SK-N-SH (cell line): ENCODE results near the gene ZNF214. TPM values are rescaled to one million over a fixed set of nuclear protein-coding genes. Genes with fewer than 3 reads are reported as not detected.

Experiments
- CTCF ChIA-PET: fragments of 300-600, 350-600 bp; formaldehyde crosslinking; extraction: SDS; loops from one replicate; lab custom pipeline; 2021; lab: Yijun Ruan, JAX
- POLR2A ChIA-PET: fragments of 350-600 bp; sonication (Branson Sonifier 250); formaldehyde crosslinking; extraction: SDS; loops from one replicate; lab custom pipeline; 2020; ENCODE audit warnings: antibody characterized with exemption, inconsistent platforms; lab: Yijun Ruan, JAX
- DNase-seq: peaks from one replicate; pipeline ENCODE4 v3.0.0; 2012
- H2AFZ ChIP-seq: fragments of 200-600 bp; sonication (generic); 2 replicates; pipeline ENCODE4 v1.8.1; 2016; ENCODE audit warnings: antibody characterized with exemption, mild to moderate bottlenecking, low read depth
- H3F3A ChIP-seq: fragments of 200-600 bp; sonication (generic); replicated peaks from 2 replicates; pipeline ENCODE3; 2016; ENCODE audit warnings: antibody characterized with exemption, mild to moderate bottlenecking; ENCODE audit not compliant: insufficient read depth
- H3K27ac ChIP-seq, 2 experiments: fragments of 200-500 bp in 1 of 2; fragments of 200-600 bp in 1 of 2; sonication (Bioruptor generic) in 1 of 2; sonication (generic), shearing (Covaris generic) in 1 of 2; 2 replicates each; pipeline versions ENCODE4 v1.5.1 to v1.6.1; 2014 to 2016; ENCODE audit warnings: low read depth in 2 of 2, inconsistent platforms in 1 of 2, low read length in 1 of 2, mild to moderate bottlenecking in 1 of 2, mixed read lengths in 1 of 2
- H3K27me3 ChIP-seq: fragments of 200-600 bp; sonication (generic), shearing (Covaris generic); 2 replicates; pipeline ENCODE4 v1.6.1; 2016; ENCODE audit warnings: mixed run types; ENCODE audit not compliant: insufficient read depth
- H3K36me3 ChIP-seq, 2 experiments: fragments of 200-500 bp in 1 of 2; fragments of 200-600 bp in 1 of 2; sonication (Bioruptor generic) in 1 of 2; sonication (generic) in 1 of 2; replicated peaks in 1 of 2; 2 replicates each; pipeline versions ENCODE3 to v1.5.1; 2014 to 2016; ENCODE audit warnings: low read length in 1 of 2, mild to moderate bottlenecking in 1 of 2; ENCODE audit not compliant: insufficient read depth in 2 of 2, control insufficient read depth in 1 of 2
- H3K4me1 ChIP-seq, 2 experiments: fragments of 200-500 bp in 1 of 2; fragments of 200-600 bp in 1 of 2; sonication (Bioruptor generic) in 1 of 2; sonication (generic), shearing (Covaris generic) in 1 of 2; 2 replicates each; pipeline versions ENCODE4 v1.5.1 to v1.6.1; 2014 to 2016; ENCODE audit warnings: low read depth in 1 of 2, low read length in 1 of 2, mixed run types in 1 of 2; ENCODE audit not compliant: insufficient read depth in 2 of 2, control insufficient read depth in 1 of 2
- H3K4me2 ChIP-seq: fragments of 200-600 bp; sonication (generic), shearing (Covaris generic); 2 replicates; pipeline ENCODE4 v1.6.1; 2017; ENCODE audit warnings: mixed run types
- H3K4me3 ChIP-seq, 2 experiments: fragments of 200-500 bp in 1 of 2; fragments of 200-600 bp in 1 of 2; sonication (Bioruptor generic) in 1 of 2; sonication (generic), shearing (Covaris generic) in 1 of 2; 2 replicates each; pipeline versions ENCODE4 v1.5.1 to v1.8.1; 2014 to 2016; ENCODE audit warnings: low read depth in 2 of 2, inconsistent platforms in 1 of 2, low read length in 1 of 2, mild to moderate bottlenecking in 1 of 2, mixed read lengths in 1 of 2, moderate library complexity in 1 of 2
- H3K79me2 ChIP-seq: fragments of 200-600 bp; sonication (generic); 2 replicates; pipeline ENCODE4 v1.8.1; 2017; ENCODE audit warnings: mild to moderate bottlenecking; ENCODE audit not compliant: insufficient read depth
- H3K9ac ChIP-seq: fragments of 200-600 bp; sonication (generic); 2 replicates; pipeline ENCODE4 v1.6.1; 2017; ENCODE audit warnings: mixed run types
- H3K9me2 ChIP-seq: fragments of 200-600 bp; sonication (generic); 2 replicates; pipeline ENCODE4 v1.6.1; 2017; ENCODE audit warnings: mixed run types
- H3K9me3 ChIP-seq: fragments of 200-600 bp; sonication (generic); 2 replicates; pipeline ENCODE4 v1.6.1; 2017; ENCODE audit warnings: mixed run types, mild to moderate bottlenecking, moderate library complexity
- H4K20me1 ChIP-seq: fragments of 200-600 bp; sonication (generic); 2 replicates; pipeline ENCODE4 v1.6.1; 2017; ENCODE audit warnings: mild to moderate bottlenecking, mixed run types; ENCODE audit not compliant: insufficient read depth
- CTCF ChIP-seq: fragments of 200-600 bp; sonication (generic); IDR thresholded peaks from 2 replicates; pipeline ENCODE4 v1.6.1; 2017; ENCODE audit warnings: antibody characterized with exemption, mild to moderate bottlenecking, moderate library complexity
- ELF1 ChIP-seq: IDR thresholded peaks from 2 replicates; pipeline ENCODE4 v1.4.0; 2012
- FOSL2 ChIP-seq: IDR thresholded peaks from 2 replicates; pipeline ENCODE4 v1.4.0; 2012; ENCODE audit warnings: low read depth, mild to moderate bottlenecking, moderate library complexity, borderline replicate concordance
- FOXM1 ChIP-seq: IDR thresholded peaks from 2 replicates; pipeline ENCODE4 v1.4.0; 2012; ENCODE audit warnings: low read depth, mild to moderate bottlenecking
- GABPA ChIP-seq: IDR thresholded peaks from 2 replicates; pipeline ENCODE4 v1.4.0; 2012; ENCODE audit warnings: low read depth, mild to moderate bottlenecking
- GATA2 ChIP-seq: sonication (generic); formaldehyde crosslinking; IDR thresholded peaks from 2 replicates; pipeline ENCODE4 v1.5.0; 2020; ENCODE audit warnings: mild to moderate bottlenecking, missing genetic modification reagents
- IRF3 ChIP-seq: fragments of 150-350 bp; IDR thresholded peaks from 2 replicates; pipeline ENCODE4 v1.6.1; 2016; ENCODE audit warnings: mild to moderate bottlenecking, low read depth, low read length
- JUND ChIP-seq: IDR thresholded peaks from 2 replicates; pipeline ENCODE4 v1.4.0; 2012
- MAX ChIP-seq: IDR thresholded peaks from 2 replicates; pipeline ENCODE4 v1.4.0; 2012; ENCODE audit warnings: low read depth
- MEF2A ChIP-seq: IDR thresholded peaks from 2 replicates; pipeline ENCODE4 v1.4.0; 2012; ENCODE audit warnings: low read depth, borderline replicate concordance
- NFIC ChIP-seq: IDR thresholded peaks from 2 replicates; pipeline ENCODE4 v1.4.0; 2012; ENCODE audit warnings: borderline replicate concordance
- NRF1 ChIP-seq: IDR thresholded peaks from 2 replicates; pipeline ENCODE4 v1.6.1; 2012; ENCODE audit warnings: low read depth, mild to moderate bottlenecking, low read length
- PBX3 ChIP-seq: IDR thresholded peaks from 2 replicates; pipeline ENCODE4; 2012
- POLR2AphosphoS5 ChIP-seq: IDR thresholded peaks from 2 replicates; pipeline ENCODE4 v1.6.1; 2012; ENCODE audit warnings: low read depth, low read length
- RAD21 ChIP-seq: IDR thresholded peaks from 2 replicates; pipeline ENCODE4 v1.6.1; 2012; ENCODE audit warnings: mild to moderate bottlenecking, low read length
- REST ChIP-seq: IDR thresholded peaks from 2 replicates; pipeline ENCODE4 v1.6.1; 2012; ENCODE audit warnings: mild to moderate bottlenecking, low read depth, low read length, moderate library complexity
- RFX5 ChIP-seq: IDR thresholded peaks from 2 replicates; pipeline ENCODE4 v1.6.1; 2012; ENCODE audit warnings: mild to moderate bottlenecking, improper control_type of control experiment, low read length
- SIN3A ChIP-seq: IDR thresholded peaks from 2 replicates; pipeline ENCODE4 v1.6.1; 2012; ENCODE audit warnings: low read depth, mild to moderate bottlenecking, low read length, moderate library complexity, borderline replicate concordance
- TAF1 ChIP-seq: IDR thresholded peaks from 2 replicates; pipeline ENCODE4 v1.6.1; 2012; ENCODE audit warnings: low read depth, mild to moderate bottlenecking, low read length, moderate library complexity, borderline replicate concordance
- USF2 ChIP-seq: fragments of 150-350 bp; IDR thresholded peaks from 2 replicates; pipeline ENCODE4 v1.6.1; 2017; ENCODE audit warnings: antibody characterized with exemption, low read length, low read depth, borderline replicate concordance
- YY1 ChIP-seq: IDR thresholded peaks from 2 replicates; pipeline ENCODE4 v1.4.0; 2012; ENCODE audit warnings: low read depth, mild to moderate bottlenecking
- WGBS: methylation state at CpG from one replicate; pipeline ENCODE4 v1.1.6; 2017; ENCODE audit warnings: low lambda C conversion rate; 5-methylcytosine and 5-hydroxymethylcytosine counted together
- polyA plus RNA-seq, 3 experiments: library from polyadenylated mRNA; depleted of rRNA; stranded (reverse); fragments of >200 nt; gene quantifications; 2 replicates each; pipeline ENCODE4 v1.2.3, GENCODE V29; 2012

Gene ZNF214
- polyA plus RNA-seq, 1 of the 3 experiments (the other 2 are of a cell fraction): 1.4 TPM

GRCh38 chr11:7014118-7014517, 6.0 kb downstream of the ZNF214 start:
- CTCF ChIA-PET: interaction anchor here (1.1 kb wide), 1 partner anchor 202 kb away, joined by 4 read pairs; no protein-coding TSS in a partner anchor
- H3K27ac ChIP-seq: no peak overlapping the region
- no peaks in the 10 kb centered on the region for H3K36me3 ChIP-seq
- no peaks in the 10 kb centered on the region for H4K20me1 ChIP-seq
- no peak overlapping the region for H2AFZ ChIP-seq
- H3K4me3 ChIP-seq: no peak overlapping the region
- no peak for DNase-seq
- TF ChIP-seq TAF1: no peak
- TF ChIP-seq RAD21: no peak
- TF ChIP-seq USF2: no peak
- TF ChIP-seq JUND: no peak
- TF ChIP-seq PBX3: no peak
- TF ChIP-seq RFX5: no peak
- TF ChIP-seq ELF1: no peak
- TF ChIP-seq POLR2AphosphoS5: no peak
- TF ChIP-seq, all 33 proteins: peak for 0
- Histone ChIP-seq H3K27me3 (no peaks in the 10 kb centered on the region), H3K4me2 (no peak overlapping the region), H3K4me1 (peaks cover 0 to 4% of the 10 kb centered on the region in 2 experiments; a peak in 2 of 4 replicates), H3K9ac (no peak overlapping the region), H3F3A (peaks cover 4% of the 10 kb centered on the region), H3K79me2 (no peaks in the 10 kb centered on the region), H3K9me3 (no peaks in the 10 kb centered on the region), H3K9me2 (no peaks in the 10 kb centered on the region)
- POLR2A ChIA-PET: no interaction called here
- WGBS: 83% methylated on average over 1 of the region's 1 CpG

GRCh38 chr11:7004482-7004881, 15.7 kb downstream of the ZNF214 start:
- no peak for DNase-seq
- Histone ChIP-seq H3K27ac (no peak overlapping the region), H3K9ac (no peak overlapping the region), H3K27me3 (no peaks in the 10 kb centered on the region), H3K79me2 (no peaks in the 10 kb centered on the region), H2AFZ (no peak overlapping the region), H3K36me3 (peaks cover 8 to 11% of the 10 kb centered on the region in 2 experiments), H3F3A (no peaks in the 10 kb centered on the region), H3K9me3 (no peaks in the 10 kb centered on the region), H4K20me1 (no peaks in the 10 kb centered on the region), H3K4me2 (peak overlapping the region; percentile 48; the same call in 1 of the 2 replicates), H3K4me3 (no peak overlapping the region), H3K9me2 (no peaks in the 10 kb centered on the region), H3K4me1 (no peaks in the 10 kb centered on the region)
- CTCF ChIA-PET: no interaction called here
- 39% methylated on average over 3 of the region's 3 CpGs for WGBS
- POLR2A ChIA-PET: no interaction called here
- TF ChIP-seq YY1 (no peak), GABPA (no peak), FOSL2 (no peak), IRF3 (no peak), GATA2 (no peak), CTCF (no peak), REST (no peak), ELF1 (no peak), SIN3A (no peak), NFIC (no peak), JUND (no peak), MEF2A (no peak), MAX (no peak), NRF1 (no peak), RFX5 (no peak), FOXM1 (no peak)
